ENCODE results near the gene PTPN20.

DNA sequence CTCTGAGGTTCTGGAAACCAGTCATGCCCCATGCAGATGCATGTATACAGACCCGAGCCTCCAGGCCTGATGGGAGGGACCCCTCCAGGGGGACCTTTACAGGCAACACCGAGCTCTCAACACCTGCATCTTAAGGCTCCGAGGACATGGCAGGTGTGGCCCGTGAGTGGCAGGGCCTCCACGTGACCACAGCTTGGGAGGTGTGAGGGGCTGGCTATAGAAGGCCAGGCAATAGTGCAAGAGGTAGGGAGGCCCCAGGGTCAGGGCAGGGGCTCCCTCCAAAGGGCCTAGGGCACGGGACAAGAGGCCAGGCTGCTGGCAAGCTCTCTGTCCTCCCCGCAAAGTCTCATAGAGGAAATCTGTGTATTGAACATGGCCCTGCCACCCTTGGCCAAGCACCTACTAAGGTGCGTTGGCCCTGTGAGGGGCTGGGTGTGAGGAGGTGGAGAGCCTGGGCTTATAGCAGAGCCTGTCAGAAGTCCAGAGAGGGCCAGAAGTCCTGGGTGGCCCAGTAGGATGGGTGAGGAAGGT, 134.2 kb downstream of the PTPN20 start:
- TF ChIP-seq POLR2A (IDR thresholded peaks at IDR 0.05; ENCODE audit: low read depth, low read length) (no peak), TAF1 (IDR thresholded peaks at IDR 0.05; ENCODE audit: low read depth, low read length) (no peak), PAX5 (IDR thresholded peaks at IDR 0.05; ENCODE audit: insufficient read depth, low read length, severe bottlenecking) (no peak), SPI1 (IDR thresholded peaks at IDR 0.05; ENCODE audit: low read depth, low read length) (no peak), POLR2AphosphoS5 (IDR thresholded peaks at IDR 0.05; ENCODE audit: low read depth, low read length) (no peak), POU2F2 (IDR thresholded peaks at IDR 0.05; ENCODE audit: low read depth, low read length) (no peak)

Data from GM12891 (cell line).